GM18867 (cell line): ENCODE measurements around the gene MAB21L4.

Experiments
- ATAC-seq: cut with Tn5 transposase; IDR thresholded peaks from one replicate; pipeline ENCODE4 v1.9.1; 2021; ENCODE audit warnings: mild to moderate bottlenecking, moderate library complexity; ENCODE audit not compliant: unreplicated experiment

The MAB21L4 gene

DNA sequence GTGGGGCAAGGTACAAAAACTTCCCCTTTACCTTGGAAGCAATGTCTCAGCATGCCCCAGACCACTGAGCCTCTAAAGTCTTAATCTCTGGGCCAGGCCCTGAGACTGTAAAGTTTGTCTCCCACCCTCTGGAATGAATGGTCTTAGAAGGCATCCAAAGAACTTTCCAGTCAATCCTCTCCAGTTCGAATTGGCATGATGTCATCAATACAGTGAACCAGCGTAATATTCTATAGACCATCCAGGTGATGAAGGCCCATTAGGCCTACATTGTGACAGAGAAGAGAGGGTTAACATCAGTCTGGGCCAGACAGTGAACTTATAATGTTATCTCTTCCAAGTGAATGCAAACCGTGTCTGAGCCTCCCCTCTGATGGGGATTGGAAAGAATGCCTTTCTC is 11.2 kb downstream of the MAB21L4 start:
- ATAC-seq: no peak

GRCh38 chr2:240884221-240884620 is 11.7 kb downstream of the MAB21L4 start:
- ATAC-seq: no peak

GRCh38 chr2:240881913-240882312 is 14.0 kb downstream of the MAB21L4 start:
- no peak for ATAC-seq

GRCh38 chr2:240879105-240879504 is 16.9 kb downstream of the MAB21L4 start:
- ATAC-seq: no peak

DNA sequence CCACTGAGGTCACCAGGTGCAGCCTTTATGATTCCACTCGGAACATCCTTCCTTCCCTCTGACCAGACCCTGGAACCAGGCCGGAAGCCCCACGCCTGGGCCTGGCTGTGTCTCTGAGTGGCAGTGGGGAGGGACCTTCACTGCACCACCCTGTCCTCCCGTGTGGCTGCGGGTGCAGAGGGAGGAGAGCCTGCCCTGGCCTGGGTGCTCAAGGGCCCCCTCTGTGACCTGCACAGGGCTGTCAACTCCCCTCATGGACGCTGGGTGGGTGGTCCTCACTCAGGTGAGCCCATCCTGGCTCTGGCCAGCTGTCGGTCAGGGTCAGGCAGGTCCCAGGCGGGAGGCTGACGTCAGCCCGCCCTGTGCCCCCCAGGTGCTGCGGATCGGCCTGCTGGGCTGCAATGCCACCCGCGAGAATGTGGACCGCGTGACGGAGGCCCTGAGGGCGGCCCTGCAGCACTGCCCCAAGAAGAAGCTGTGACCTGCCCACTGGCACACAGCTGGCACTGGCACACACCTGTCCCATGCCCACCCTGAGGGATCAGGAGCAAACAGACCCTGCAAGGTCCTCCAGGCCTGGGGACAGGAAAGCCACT is 17.5 kb downstream of the MAB21L4 start:
- ATAC-seq: no peak

DNA sequence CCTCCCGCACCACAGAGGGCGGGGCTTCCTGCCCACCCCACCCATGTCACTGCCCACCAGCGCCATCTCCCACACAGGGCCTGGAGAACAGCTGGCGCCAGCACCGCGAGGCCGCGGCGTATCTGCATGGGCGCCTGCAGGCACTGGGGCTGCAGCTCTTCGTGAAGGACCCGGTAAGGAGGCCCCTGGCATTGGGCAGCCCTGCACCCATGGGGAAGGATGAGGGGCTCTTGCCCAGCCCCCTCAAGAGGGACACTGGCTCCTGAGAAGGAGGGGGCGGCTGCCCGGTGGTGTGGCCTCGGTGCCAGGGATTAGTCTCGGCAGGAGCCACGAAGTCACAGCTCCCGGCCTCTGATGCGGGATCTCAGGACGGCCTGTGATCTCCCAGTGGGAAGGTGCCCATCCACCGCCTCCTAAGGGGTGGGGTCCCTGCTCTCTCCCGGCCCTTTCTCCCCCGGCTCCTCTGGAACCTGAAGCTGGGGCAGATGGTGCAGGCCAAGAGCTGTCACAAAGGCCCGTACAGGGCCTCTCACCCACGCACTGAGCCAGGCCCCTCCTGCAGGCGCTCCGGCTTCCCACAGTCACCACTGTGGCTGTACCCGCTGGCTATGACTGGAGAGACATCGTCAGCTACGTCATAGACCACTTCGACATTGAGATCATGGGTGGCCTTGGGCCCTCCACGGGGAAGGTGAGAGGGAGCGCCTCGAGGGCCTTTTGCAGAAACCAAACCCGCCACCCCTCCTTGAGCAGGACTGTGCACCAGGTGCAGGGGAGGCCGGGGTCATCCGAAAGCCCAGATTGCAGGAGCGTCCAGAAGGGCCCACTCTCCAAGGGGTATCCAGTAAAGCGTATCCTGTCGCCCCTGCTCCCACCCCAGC is 18.3 kb downstream of the MAB21L4 start:
- no peak for ATAC-seq

DNA sequence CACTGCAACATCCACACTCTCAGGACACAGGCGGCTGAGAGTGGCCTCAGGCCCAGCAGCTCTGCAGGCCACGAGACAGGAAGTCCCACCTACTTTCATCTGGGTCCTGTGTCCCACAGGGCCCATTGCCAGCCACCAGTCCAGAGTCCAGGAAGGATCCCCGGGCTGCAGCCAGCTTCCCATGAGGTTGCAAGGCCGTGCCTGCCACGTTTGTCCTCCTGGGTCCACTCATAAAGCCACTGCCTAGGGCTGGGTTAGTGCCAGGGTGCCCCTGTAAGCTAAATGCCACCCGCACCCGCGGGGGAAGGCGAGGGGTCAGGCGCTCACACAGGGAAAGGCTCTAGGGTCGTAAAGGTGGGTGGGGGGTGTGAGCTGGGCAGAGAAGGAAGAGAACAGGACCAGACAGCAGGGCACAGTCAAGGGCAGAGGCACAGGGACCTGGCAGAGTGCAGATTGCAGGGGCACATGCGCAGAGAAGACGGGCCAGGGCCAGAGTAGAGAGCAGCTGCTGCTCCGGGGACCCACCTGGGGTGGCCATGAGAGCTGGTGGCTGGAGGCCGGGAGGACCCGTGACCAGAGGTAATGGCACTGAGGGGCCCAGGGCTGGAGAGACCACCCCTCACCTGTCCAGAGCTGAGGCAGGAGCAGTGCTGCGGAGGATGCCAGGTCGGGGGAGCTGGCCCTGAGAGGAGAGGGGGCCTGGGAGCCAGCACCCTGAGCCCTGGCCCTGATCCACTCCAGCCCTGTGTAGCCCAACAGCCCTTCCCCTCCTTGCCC is 19.3 kb downstream of the MAB21L4 start:
- no peak for ATAC-seq

GRCh38 chr2:240876035-240876474 is 19.9 kb downstream of the MAB21L4 start:
- ATAC-seq: no peak

DNA sequence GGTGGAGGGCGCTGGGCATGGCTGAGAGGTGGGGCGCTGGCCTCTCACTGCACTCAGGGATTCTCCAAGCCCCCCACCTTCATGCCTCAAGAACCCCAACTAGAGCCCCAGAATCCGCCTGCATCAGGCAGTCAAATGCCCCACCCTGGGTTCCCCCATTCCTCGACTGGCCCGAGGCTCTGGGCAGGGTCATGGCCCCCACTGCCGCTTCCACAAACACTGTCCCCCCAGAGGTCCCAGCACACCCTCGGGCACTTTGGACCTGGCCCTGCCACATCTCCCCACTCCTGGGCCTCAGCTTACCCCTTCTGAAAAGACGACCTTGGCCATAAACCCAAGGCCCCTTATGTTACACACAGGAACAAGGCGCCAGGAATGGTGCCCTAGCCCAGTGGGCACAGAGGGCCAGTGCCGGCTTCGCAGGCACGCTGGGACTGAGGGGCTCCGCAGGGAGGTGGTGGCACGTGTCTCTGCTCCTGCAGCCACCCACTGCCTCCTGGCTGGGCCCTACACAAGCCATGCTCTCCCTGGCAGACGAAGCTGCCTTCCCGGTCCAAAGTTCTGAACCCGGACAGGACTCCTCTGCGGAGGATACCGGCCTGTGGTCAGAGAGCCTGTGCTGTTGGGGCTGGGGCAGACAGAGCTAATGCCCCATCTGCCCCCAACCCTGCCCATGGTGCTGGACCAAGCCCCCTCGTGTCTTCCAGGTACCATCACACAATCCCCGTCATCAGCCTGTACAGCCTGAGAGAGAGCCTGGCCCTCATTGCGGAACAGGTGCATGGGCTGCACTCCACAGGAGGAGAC is 20.5 kb downstream of the MAB21L4 start:
- no peak for ATAC-seq

DNA sequence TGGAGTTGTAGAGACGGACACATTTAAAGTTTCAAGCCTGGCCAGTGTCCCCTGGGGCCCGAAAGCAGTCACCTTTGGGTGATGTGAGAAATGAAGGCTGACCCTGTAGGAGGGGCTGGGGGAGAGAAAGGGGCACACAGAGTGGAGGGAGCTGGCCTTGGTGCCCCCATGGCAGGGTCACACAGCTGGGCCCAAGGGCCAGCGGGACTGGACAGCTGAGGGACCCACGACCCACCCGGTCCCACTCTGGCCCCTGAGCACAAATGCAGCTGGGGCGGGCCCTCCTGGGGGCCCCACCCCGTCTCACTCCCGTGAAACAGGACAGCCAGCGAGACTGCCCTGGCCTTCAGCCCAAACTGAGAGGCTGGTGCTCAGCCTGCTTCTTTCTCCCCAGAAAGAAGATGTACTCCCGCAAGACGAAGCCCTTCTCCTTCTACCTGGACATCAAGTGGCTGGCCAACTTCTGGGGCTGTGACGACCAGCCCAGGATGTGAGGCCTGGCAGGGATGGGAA is 21.2 kb downstream of the MAB21L4 start:
- no peak for ATAC-seq

GRCh38 chr2:240873805-240874714 is 21.9 kb downstream of the MAB21L4 start:
- no peak for ATAC-seq

- ATAC-seq: no peak
Observed at GRCh38 chr2:240873098-240873788, 22.7 kb downstream of the MAB21L4 start.

DNA sequence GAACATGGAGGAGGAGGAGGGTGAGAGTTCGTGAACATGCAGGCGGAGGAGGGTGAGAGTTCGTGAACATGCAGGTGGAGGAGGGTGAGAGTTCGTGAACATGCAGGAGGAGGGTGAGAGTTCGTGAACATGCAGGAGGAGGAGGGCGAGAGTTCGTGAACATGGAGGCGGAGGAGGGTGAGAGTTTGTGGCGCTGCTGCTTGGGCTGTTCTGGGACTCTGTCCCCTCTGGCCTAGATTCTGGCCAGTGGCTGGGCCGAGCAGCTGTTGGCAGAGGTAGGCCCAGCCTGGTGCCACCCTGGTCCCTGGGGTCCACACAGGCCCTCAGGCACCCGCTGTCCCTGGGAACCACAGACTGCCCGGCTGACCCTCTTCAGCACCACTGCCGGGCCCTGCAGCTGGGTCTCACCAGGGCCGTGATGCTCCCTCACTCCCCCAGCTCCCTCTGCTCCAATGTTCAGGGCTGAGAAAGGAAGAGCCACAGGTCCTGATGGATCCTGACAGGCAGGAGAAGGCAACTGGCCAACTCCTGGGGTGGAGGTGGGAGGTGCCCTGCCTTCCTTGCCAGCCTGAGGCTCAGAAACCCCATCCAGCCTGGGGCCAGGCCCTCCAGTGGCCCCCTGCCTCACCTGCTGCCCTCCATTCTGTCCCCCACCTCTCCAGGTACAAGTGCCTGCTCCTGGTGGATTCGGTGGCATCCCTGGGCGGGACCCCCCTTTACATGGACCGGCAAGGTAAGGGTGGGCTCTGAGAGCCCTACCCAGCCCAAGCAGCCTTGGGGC is 23.4 kb downstream of the MAB21L4 start:
- no peak for ATAC-seq

DNA sequence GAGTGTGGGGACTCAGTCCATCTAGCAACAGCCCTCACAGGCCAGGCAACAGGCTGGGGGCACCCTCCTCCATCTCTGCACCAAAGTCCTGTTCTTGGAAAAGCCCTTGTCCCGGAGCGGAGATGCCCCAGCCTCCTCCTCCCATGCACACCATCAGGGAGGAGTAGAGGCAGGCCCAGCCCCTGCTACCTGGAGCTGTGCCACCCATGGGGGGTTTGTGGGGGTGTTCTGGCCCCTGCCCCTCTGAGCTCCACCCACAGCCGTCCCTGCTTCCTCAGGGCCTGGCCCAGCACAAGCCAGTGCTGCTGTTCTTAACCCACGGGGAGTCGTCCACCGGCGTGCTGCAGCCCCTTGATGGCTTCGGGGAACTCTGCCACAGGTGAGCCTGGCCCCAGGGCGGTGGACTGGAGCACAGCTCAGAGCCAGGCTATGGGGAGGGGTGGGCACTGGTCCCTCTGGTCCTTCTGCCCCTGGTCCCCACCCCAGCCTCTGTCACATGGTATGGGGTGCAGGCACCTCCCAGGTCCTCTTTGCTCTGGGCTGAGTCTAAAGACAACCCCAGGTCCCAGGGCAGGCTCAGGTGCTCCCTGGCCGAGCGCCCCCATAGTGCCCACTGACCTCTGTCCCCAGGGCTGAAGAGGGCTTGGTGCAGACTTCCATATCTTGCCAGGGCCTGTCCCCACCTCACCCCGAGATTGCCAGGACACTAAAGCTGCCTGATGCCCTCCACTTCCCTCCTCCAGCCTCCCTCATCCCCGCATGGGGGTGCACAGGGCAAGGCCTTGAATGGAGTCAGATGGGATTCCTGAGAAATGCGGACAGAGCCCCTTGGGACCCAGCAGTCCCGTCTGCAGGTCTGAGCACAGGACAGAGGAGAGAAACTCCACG is 24.6 kb downstream of the MAB21L4 start:
- ATAC-seq: no peak

GRCh38 chr2:240869956-240870875 is 25.7 kb downstream of the MAB21L4 start:
- ATAC-seq: no peak
